ENCODE results near the gene TCF12.

TCF12 gene

GRCh38 chr15:56918046-56918938, at the start of gene TCF12:
Gene TCF12 (plus strand): TSS chr15:56918644. CDS start chr15:56919914, 1,270 bp downstream.
- DNase-seq (ENCODE audit: low read depth): peak; percentile 91

GRCh38 chr15:56869573-56869972, 48.9 kb upstream of the TCF12 start:
- no peak for DNase-seq (ENCODE audit: low read depth)

- peak; percentile 31 for DNase-seq (ENCODE audit: low read depth)
Measured at GRCh38 chr15:56871185-56871584, 47.3 kb upstream of the TCF12 start.

GRCh38 chr15:56871867-56872266, 46.6 kb upstream of the TCF12 start:
- no peak for DNase-seq (ENCODE audit: low read depth)

- DNase-seq (ENCODE audit: low read depth): no peak
Measured at GRCh38 chr15:56877255-56877970, 41.0 kb upstream of the TCF12 start.

- DNase-seq (ENCODE audit: low read depth): no peak
Measured at GRCh38 chr15:56879502-56879901, 38.9 kb upstream of the TCF12 start.

GRCh38 chr15:56883088-56883487, 35.4 kb upstream of the TCF12 start:
- no peak for DNase-seq (ENCODE audit: low read depth)

- no peak for DNase-seq (ENCODE audit: low read depth)
Measured at GRCh38 chr15:56886363-56886931, 32.0 kb upstream of the TCF12 start.

- peak; percentile 93 for DNase-seq (ENCODE audit: low read depth)
Measured at GRCh38 chr15:56886932-56887781, 31.3 kb upstream of the TCF12 start.

- no peak for DNase-seq (ENCODE audit: low read depth)
Measured at GRCh38 chr15:56887782-56888438, 30.5 kb upstream of the TCF12 start.

GRCh38 chr15:56890038-56890437, 28.4 kb upstream of the TCF12 start:
- no peak for DNase-seq (ENCODE audit: low read depth)

- no peak for DNase-seq (ENCODE audit: low read depth)
Measured at GRCh38 chr15:56891852-56892440, 26.5 kb upstream of the TCF12 start.

- no peak for DNase-seq (ENCODE audit: low read depth)
Measured at GRCh38 chr15:56892659-56893363, 25.6 kb upstream of the TCF12 start.

GRCh38 chr15:56893364-56893678, 25.1 kb upstream of the TCF12 start:
- no peak for DNase-seq (ENCODE audit: low read depth)

GRCh38 chr15:56894601-56895000, 23.8 kb upstream of the TCF12 start:
- no peak for DNase-seq (ENCODE audit: low read depth)

- no peak for DNase-seq (ENCODE audit: low read depth)
Measured at GRCh38 chr15:56901931-56902330, 16.5 kb upstream of the TCF12 start.

- DNase-seq (ENCODE audit: low read depth): no peak
Measured at GRCh38 chr15:56906766-56907165, 11.7 kb upstream of the TCF12 start.

- no peak for DNase-seq (ENCODE audit: low read depth)
Measured at GRCh38 chr15:56910801-56911200, 7.6 kb upstream of the TCF12 start.

- no peak for DNase-seq (ENCODE audit: low read depth)
Measured at GRCh38 chr15:56913241-56913640, 5.2 kb upstream of the TCF12 start.

GRCh38 chr15:56913670-56914069, 4.8 kb upstream of the TCF12 start:
- no peak for DNase-seq (ENCODE audit: low read depth)

- DNase-seq (ENCODE audit: low read depth): no peak
Measured at GRCh38 chr15:56915888-56916287, 2.6 kb upstream of the TCF12 start.

Data from GM04504 (cell line).